Fibroblast of lung (primary cell): ENCODE results near the gene BRD2. TPM values are rescaled to one million over a fixed set of nuclear protein-coding genes. Genes with fewer than 3 reads are reported as not detected.
A peak's percentile ranks its signal among the peaks of the same experiment; 100 is the strongest.

Experiments
- DNase-seq, 2 donors: peaks; one replicate each; pipeline versions ENCODE4 v3.0.0 to v3.0.0-alpha.2; 2010; ENCODE audit warnings: low read depth in 2 of 2
- H2AFZ ChIP-seq: 2 replicates; pipeline ENCODE4 v1.5.1; 2012; ENCODE audit warnings: low read length, control low read depth, inconsistent platforms
- H3K27ac ChIP-seq: 2 replicates; pipeline ENCODE4 v1.5.1; 2011; ENCODE audit warnings: low read length, control low read depth; ENCODE audit not compliant: insufficient read depth
- H3K27me3 ChIP-seq: 2 replicates; pipeline ENCODE4 v1.5.1; 2011; ENCODE audit warnings: mild to moderate bottlenecking, low read length; ENCODE audit not compliant: control insufficient read depth, insufficient read depth
- H3K36me3 ChIP-seq: 2 replicates; pipeline ENCODE4 v1.5.1; 2011; ENCODE audit warnings: low read length; ENCODE audit not compliant: control insufficient read depth, insufficient read depth
- H3K4me1 ChIP-seq: 2 replicates; pipeline ENCODE4 v1.5.1; 2011; ENCODE audit warnings: low read length; ENCODE audit not compliant: control insufficient read depth, insufficient read depth; ENCODE audit errors: extremely low read depth
- H3K4me2 ChIP-seq: 2 replicates; pipeline ENCODE4 v1.5.1; 2011; ENCODE audit warnings: low read length, control low read depth; ENCODE audit not compliant: insufficient read depth; ENCODE audit errors: extremely low read depth
- H3K4me3 ChIP-seq, 4 experiments: fragments of 200-600 bp in 1 of 4; sonication (generic) in 1 of 4; replicated peaks in 1 of 4; 2 replicates each; pipeline ENCODE4 v1.5.1; 2011 to 2016; ENCODE audit warnings: low read length in 4 of 4, low read depth in 3 of 4, mild to moderate bottlenecking in 3 of 4, control low read depth in 2 of 4, inconsistent platforms in 1 of 4, mixed read lengths in 1 of 4; ENCODE audit not compliant: insufficient read depth in 1 of 4; ENCODE audit errors: control extremely low read depth in 1 of 4
- H3K79me2 ChIP-seq: 2 replicates; pipeline ENCODE4 v1.5.1; 2012; ENCODE audit warnings: mild to moderate bottlenecking, low read length, inconsistent platforms; ENCODE audit not compliant: control insufficient read depth, insufficient read depth
- H3K9ac ChIP-seq: 2 replicates; pipeline ENCODE4 v1.5.1; 2011; ENCODE audit warnings: mild to moderate bottlenecking, low read length, control low read depth; ENCODE audit not compliant: insufficient read depth
- H3K9me3 ChIP-seq: 2 replicates; pipeline ENCODE4 v1.5.1; 2012; ENCODE audit warnings: low read depth, low read length; ENCODE audit not compliant: control insufficient read depth, insufficient read depth
- H4K20me1 ChIP-seq: 2 replicates; pipeline ENCODE4 v1.5.1; 2011; ENCODE audit warnings: low read length; ENCODE audit not compliant: control insufficient read depth, insufficient read depth; ENCODE audit errors: extremely low read depth
- EZH2 ChIP-seq: IDR thresholded peaks from 2 replicates; pipeline ENCODE4 v1.5.1; 2012; ENCODE audit warnings: low read length, control low read depth, mild to moderate bottlenecking; ENCODE audit errors: missing control alignments
- polyA plus RNA-seq, 2 donors: library from polyadenylated mRNA; depleted of rRNA in 1 of 2; stranded (reverse) in 1 of 2; unstranded in 1 of 2; fragments of >200 nt; gene quantifications; 2 replicates each; pipeline ENCODE4 v1.2.1, GENCODE V29; 2011 to 2012; ENCODE audit warnings: missing spikeins in 1 of 2
- total RNA-seq: library from RNA; depleted of rRNA; stranded (reverse); fragments of >200 nt; gene quantifications from 2 replicates; pipeline ENCODE4 v1.2.1, GENCODE V29; 2014
- TF ChIP-seq, protein P1 (sequence below), 2 donors: IDR thresholded peaks in 1 of 2; conservative IDR thresholded peaks in 1 of 2; 1 replicate in 1 of 2; 2 replicates in 1 of 2; pipeline ENCODE4 v1.5.1; 2011 to 2012; ENCODE audit warnings: low read length in 2 of 2, control low read depth in 1 of 2, inconsistent platforms in 1 of 2, low read depth in 1 of 2, mild to moderate bottlenecking in 1 of 2

Gene BRD2
- total and polyA plus RNA-seq, 2 donors (not counting 1 experiment from before 2014, with no cell fraction given) = 75.6 to 126 TPM

DNA sequence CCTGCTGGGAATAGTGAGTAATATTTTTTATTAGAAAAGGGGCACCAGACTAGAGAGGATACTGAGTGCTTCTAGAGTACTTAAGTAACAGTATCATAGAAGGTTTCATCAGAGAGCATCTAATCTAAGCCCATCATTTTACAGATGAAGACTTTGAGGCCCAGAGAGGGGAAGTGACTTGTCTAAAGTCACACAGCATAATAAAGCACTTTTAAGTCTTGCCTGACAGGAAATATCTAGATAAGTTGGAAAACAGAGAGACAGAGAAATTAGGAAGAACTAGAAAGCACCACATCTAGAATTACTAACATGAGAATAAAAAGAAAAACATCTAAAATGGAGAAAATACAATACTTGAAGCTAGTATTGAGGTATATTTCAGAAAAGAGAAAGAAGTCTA lies 21.5 kb upstream of the BRD2 start:
- Histone ChIP-seq H3K79me2 (no peaks in the 10 kb centered on the region), H3K9ac (no peak overlapping the region), H3K27ac (no peak overlapping the region), H3K4me1 (peaks cover 4% of the 10 kb centered on the region), H3K36me3 (no peaks in the 10 kb centered on the region), H4K20me1 (no peaks in the 10 kb centered on the region), H3K9me3 (no peaks in the 10 kb centered on the region), H3K27me3 (no peaks in the 10 kb centered on the region), H3K4me2 (no peak overlapping the region), H3K4me3 (no peak overlapping the region), H2AFZ (no peak overlapping the region)
- TF ChIP-seq, protein P1, sequence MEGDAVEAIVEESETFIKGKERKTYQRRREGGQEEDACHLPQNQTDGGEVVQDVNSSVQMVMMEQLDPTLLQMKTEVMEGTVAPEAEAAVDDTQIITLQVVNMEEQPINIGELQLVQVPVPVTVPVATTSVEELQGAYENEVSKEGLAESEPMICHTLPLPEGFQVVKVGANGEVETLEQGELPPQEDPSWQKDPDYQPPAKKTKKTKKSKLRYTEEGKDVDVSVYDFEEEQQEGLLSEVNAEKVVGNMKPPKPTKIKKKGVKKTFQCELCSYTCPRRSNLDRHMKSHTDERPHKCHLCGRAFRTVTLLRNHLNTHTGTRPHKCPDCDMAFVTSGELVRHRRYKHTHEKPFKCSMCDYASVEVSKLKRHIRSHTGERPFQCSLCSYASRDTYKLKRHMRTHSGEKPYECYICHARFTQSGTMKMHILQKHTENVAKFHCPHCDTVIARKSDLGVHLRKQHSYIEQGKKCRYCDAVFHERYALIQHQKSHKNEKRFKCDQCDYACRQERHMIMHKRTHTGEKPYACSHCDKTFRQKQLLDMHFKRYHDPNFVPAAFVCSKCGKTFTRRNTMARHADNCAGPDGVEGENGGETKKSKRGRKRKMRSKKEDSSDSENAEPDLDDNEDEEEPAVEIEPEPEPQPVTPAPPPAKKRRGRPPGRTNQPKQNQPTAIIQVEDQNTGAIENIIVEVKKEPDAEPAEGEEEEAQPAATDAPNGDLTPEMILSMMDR (conservative IDR thresholded peaks at IDR 0.05 in 1 of 2, IDR thresholded peaks at IDR 0.05 in 1 of 2; ENCODE audit: low read depth in 1 of 2, low read length in 2 of 2) = no peak
- no peak for TF ChIP-seq EZH2
- no peak for DNase-seq

- TF ChIP-seq, protein P1 (conservative IDR thresholded peaks at IDR 0.05 in 1 of 2, IDR thresholded peaks at IDR 0.05 in 1 of 2; ENCODE audit: low read depth in 1 of 2, low read length in 2 of 2) = peak; percentile 14 to 45
- TF ChIP-seq EZH2 = no peak
- no peaks in the 10 kb centered on the region for H3K79me2 ChIP-seq
- peak; percentile 12 to 54 for DNase-seq
- no peak overlapping the region for H3K9ac ChIP-seq
- no peak overlapping the region for H3K27ac ChIP-seq
- H2AFZ ChIP-seq = no peak overlapping the region
- H3K4me2 ChIP-seq = no peak overlapping the region
- H3K9me3 ChIP-seq = no peaks in the 10 kb centered on the region
- H3K27me3 ChIP-seq = no peaks in the 10 kb centered on the region
- H3K4me1 ChIP-seq = peaks cover 4% of the 10 kb centered on the region
- no peaks in the 10 kb centered on the region for H3K36me3 ChIP-seq
- H4K20me1 ChIP-seq = no peaks in the 10 kb centered on the region
- no peak overlapping the region for H3K4me3 ChIP-seq
Measured at GRCh38 chr6:32947552-32948465, 20.6 kb upstream of the BRD2 start.

- Histone ChIP-seq H3K9ac (no peak overlapping the region), H2AFZ (no peak overlapping the region), H3K4me3 (no peak overlapping the region), H4K20me1 (no peaks in the 10 kb centered on the region), H3K9me3 (no peaks in the 10 kb centered on the region), H3K79me2 (no peaks in the 10 kb centered on the region), H3K27ac (no peak overlapping the region), H3K27me3 (no peaks in the 10 kb centered on the region), H3K4me1 (peaks cover 4% of the 10 kb centered on the region), H3K4me2 (no peak overlapping the region), H3K36me3 (no peaks in the 10 kb centered on the region)
- TF ChIP-seq EZH2 = no peak
- TF ChIP-seq, protein P1 (conservative IDR thresholded peaks at IDR 0.05 in 1 of 2, IDR thresholded peaks at IDR 0.05 in 1 of 2; ENCODE audit: low read depth in 1 of 2, low read length in 2 of 2) = no peak
- no peak for DNase-seq
Measured at GRCh38 chr6:32949113-32949512, 19.3 kb upstream of the BRD2 start.
